Activated T-cell treated with anti-CD3 and anti-CD28 coated beads for 4 hours (primary cell): ENCODE data around the gene ABCC1.
"Not testable (repeated sequence)": the region's sequence is repeated elsewhere in the genome, so short reads cannot be mapped to it uniquely, and the experiment has no call there.

Source experiments
- DNase-seq: peaks from one replicate; pipeline ENCODE4 v3.0.0-alpha.2; 2020

ABCC1 gene

DNA sequence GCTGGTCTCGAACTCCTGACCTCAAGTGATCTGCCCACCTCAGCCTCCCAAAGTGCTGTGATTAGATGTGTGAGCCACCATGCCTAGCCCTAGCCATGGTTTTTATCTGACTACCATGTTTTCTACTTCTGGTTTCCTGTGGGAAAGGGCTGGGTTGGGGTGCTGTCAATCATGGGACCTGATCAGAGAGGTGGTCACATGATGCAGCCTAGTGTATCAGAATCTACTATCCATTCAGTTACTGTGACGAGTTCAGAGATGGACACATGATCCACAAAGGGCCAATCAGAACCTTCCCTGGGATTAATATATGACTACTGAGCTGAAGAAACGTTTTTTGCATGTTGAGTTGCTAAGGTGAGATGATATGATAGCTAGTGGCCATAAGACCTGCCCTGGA lies 214.8 kb downstream of the ABCC1 start:
- DNase-seq, result no peak

DNA sequence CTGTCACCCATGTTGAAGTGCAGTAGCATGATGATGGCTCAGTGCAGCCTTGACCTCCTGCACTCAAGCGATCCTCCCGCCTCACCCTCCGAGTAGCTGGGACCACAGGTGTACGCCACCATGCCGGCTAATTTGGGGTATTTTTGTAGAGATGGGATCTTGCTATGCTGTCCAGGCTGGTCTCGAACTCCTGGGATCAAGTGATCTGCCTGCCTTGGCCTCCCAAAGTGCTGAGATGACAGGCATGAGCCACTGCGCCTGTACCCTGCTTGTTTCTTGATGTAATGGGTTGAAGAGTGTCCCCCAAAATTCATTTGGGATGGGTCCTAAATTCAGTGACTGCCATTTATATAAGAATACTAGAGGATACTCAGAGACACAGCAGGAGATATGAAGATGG lies 216.7 kb downstream of the ABCC1 start:
- no peak for DNase-seq

DNA sequence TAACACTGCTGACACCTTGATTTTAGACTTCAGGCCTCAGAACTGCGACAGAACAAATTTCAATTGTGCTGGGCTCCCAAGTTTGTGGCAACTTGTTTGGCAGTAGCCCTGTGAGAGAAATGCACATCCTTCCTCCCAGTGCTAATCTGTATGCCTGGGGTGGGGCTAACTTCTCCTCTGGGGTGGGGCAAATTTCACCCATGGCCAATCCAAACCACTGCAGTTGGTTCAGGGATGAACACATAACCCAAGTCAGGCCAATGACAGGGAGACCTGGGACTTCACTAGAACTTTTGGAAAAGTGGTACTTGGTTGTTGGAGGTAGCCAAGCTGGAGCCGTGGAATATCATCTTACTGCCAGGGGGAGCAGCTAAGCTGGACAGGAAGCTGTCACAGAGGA lies 217.5 kb downstream of the ABCC1 start:
- no peak for DNase-seq

GRCh38 chr16:16167927-16168326 lies 218.5 kb downstream of the ABCC1 start:
- DNase-seq, result no peak

- no peak for DNase-seq
Observed at GRCh38 chr16:16168431-16168830, 219.0 kb downstream of the ABCC1 start.

DNA sequence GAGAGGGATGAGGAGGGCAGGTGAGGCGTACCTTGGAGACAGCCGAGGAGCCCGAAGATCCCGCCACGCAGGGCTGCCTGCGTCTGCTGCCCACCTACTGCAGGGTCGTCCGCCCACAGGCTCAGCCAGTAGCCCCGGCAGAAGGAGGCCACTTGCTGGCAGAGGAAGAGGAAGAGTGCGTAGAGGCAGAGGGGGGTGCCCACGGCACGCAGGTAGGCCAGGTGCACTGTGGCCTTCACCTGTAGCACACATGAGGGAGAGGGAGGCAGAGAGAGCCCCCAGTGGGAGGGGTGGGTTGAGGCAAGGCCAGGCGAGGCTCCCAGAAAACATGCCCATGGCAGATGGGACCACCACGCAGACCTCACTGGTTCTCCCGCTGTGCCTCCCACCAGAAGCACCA lies 220.2 kb downstream of the ABCC1 start:
- no peak for DNase-seq

- DNase-seq, result no peak
Observed at GRCh38 chr16:16171332-16171919, 222.0 kb downstream of the ABCC1 start.

GRCh38 chr16:16172991-16173390 lies 223.6 kb downstream of the ABCC1 start:
- no peak for DNase-seq

GRCh38 chr16:16175296-16175695 lies 225.9 kb downstream of the ABCC1 start:
- no peak for DNase-seq

- no peak for DNase-seq
Observed at GRCh38 chr16:16176328-16176727, 226.9 kb downstream of the ABCC1 start.

DNA sequence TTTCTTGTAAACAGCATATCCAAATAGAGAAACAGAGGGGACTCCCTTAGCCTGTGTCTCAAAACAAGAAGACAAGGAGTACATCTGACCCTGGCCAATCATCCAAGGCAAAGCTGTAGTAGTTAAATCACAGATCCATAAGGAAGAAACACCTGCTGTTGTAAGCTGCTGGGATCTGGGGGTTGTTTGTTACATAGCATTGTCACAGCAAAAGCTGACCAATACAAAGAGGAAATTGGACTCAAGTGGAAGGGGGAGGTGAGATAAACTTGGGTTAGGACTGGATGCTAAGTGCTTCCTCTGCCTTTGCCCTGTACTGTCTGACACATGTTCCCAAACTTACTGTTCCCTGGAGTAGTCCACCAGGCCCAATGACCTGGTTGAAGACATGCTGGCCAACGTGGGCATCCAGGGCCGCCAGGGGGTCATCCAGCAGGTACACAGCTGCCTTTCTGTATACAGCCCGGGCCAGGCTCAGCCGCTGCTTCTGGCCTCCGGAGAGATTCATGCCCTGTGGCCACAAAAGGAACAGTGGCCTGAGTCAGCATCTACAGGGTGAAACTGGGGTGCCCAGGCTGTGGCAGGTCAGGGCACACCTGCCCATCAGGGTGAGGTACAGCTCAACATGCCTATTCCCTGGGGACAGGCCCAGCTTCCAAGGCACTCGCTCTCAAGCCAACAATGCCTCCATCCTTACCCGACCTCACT lies 229.2 kb downstream of the ABCC1 start:
- no peak for DNase-seq

GRCh38 chr16:16181748-16182147 lies 232.3 kb downstream of the ABCC1 start:
- not testable (repeated sequence) for DNase-seq

GRCh38 chr16:16182918-16183317 lies 233.5 kb downstream of the ABCC1 start:
- no peak for DNase-seq

- DNase-seq, result no peak
Observed at GRCh38 chr16:16183562-16183961, 234.1 kb downstream of the ABCC1 start.

GRCh38 chr16:16184594-16184993 lies 235.2 kb downstream of the ABCC1 start:
- DNase-seq, result no peak

DNA sequence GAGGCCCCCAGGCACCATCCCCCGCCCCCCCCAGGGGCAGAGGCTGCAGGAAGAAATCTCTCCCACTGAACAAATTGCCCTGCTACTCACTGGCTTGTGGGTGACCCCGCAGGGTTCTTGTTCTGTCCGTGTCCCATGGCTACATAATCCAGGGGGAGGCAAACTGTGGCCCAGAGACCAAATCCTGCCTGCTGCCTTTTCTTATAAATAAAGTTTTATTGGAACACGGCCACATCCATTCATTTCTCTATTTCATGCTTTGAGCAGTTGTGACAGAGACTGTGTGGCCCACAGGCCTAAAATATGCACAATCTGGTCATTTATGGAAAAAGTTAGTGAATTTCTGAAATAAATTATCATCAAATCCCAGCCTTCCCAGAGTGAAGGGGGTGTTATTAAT lies 235.7 kb downstream of the ABCC1 start:
- DNase-seq, result no peak

- no peak for DNase-seq
Observed at GRCh38 chr16:16186820-16187219, 237.4 kb downstream of the ABCC1 start.

- DNase-seq, result no peak
Observed at GRCh38 chr16:16188827-16189226, 239.4 kb downstream of the ABCC1 start.

DNA sequence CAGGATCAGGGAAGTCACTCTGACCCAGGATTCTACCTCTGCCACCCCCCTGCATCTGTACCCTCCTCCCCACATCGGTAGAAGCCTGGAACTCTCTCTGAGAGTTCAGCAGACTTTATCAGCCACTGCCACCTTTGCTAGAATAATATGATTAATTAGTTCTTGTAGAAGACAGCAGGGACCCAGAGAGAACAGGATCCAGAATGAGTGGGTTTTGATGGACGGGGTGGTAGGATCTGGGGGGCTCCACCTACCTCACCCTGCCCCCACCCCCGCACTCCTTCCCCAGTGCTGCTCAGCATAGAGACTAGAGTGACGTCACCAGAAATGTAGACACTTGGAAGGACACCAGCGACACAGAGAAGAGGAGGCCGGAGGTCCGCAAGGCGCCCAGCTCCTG lies 240.4 kb downstream of the ABCC1 start:
- DNase-seq, result no peak

- no peak for DNase-seq
Observed at GRCh38 chr16:16190546-16190945, 241.1 kb downstream of the ABCC1 start.

DNA sequence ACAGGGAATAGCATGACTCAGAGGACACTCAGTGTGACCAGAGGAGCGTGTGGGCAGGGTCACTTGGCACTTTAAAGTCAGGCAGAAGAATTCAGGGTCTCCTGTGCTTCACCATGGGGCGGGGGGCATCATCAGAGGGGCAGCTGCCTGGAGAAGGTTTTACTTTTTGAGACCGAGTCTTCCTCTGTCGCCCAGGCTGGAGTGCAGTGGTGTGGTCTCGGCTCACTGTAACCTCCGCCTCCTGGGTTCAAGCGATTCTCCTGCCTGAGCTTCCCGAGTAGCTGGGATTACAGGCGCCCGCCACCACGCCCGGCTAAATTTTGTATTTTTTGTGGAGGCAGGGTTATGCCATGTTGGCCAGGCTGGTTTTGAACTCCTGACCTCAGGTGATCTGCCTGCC lies 241.6 kb downstream of the ABCC1 start:
- not testable (repeated sequence) for DNase-seq

DNA sequence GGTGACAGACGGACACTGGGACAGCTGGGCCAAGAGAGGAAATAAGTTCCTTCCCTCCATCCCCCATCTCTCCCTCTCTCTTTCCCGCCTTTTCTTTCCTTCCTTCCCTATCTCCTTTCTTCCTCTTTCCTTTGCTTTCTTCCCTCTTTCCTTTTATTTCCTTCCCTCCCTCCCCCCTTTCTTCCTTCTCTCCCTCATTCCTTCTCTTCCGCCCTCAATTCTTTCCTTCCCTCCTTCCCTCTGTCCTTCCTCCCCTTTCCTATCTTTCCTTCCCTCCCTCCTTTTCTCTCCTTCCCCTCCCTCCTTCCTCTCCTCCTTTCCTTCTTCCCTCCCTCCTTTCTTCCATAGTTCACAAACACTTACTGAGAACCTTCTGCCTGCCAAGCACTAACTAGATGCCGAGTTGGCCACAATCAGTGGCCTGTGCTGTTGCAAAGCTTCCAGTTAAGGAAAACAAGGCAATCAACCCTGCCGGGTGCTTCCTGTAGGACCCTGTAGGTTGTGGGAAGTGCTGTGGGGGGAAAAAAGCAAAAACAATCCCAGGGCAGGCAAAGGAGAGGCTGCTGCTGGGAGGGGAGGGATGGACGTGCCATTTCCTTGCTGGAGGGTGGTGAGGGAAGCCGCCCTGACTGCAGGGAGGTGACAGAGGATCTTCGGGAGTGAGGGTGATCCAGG lies 242.2 kb downstream of the ABCC1 start:
- DNase-seq, result no peak
